GM18498 (cell line): Measurements from ENCODE around the gene CEP131.

Experiments used
- ATAC-seq: cut with Tn5 transposase; IDR thresholded peaks from one replicate; pipeline ENCODE4 v1.9.1; 2021; ENCODE audit warnings: mild to moderate bottlenecking, moderate library complexity; ENCODE audit not compliant: unreplicated experiment

The CEP131 gene

GRCh38 chr17:81203136-81203535, 19.6 kb downstream of the CEP131 start:
- ATAC-seq: no peak

GRCh38 chr17:81202318-81202717, 20.4 kb downstream of the CEP131 start:
- ATAC-seq: no peak

- ATAC-seq: no peak
Measured at GRCh38 chr17:81200695-81201580, 21.8 kb downstream of the CEP131 start.

- no peak for ATAC-seq
Measured at GRCh38 chr17:81200201-81200600, 22.6 kb downstream of the CEP131 start.

- ATAC-seq: no peak
Measured at GRCh38 chr17:81199482-81199830, 23.3 kb downstream of the CEP131 start.

- ATAC-seq: no peak
Measured at GRCh38 chr17:81198826-81199481, 23.8 kb downstream of the CEP131 start.

GRCh38 chr17:81197831-81198490, 24.8 kb downstream of the CEP131 start:
- ATAC-seq: no peak

- ATAC-seq: no peak
Measured at GRCh38 chr17:81197409-81197795, 25.4 kb downstream of the CEP131 start.

- ATAC-seq: no peak
Measured at GRCh38 chr17:81196505-81197408, 26.0 kb downstream of the CEP131 start.

GRCh38 chr17:81195941-81196495, 26.7 kb downstream of the CEP131 start:
- no peak for ATAC-seq

GRCh38 chr17:81194941-81195901, 27.5 kb downstream of the CEP131 start:
- no peak for ATAC-seq

GRCh38 chr17:81194225-81194760, 28.5 kb downstream of the CEP131 start:
- ATAC-seq: no peak

GRCh38 chr17:81193470-81194224, 29.1 kb downstream of the CEP131 start:
- no peak for ATAC-seq

GRCh38 chr17:81193051-81193410, 29.7 kb downstream of the CEP131 start:
- ATAC-seq: no peak

- no peak for ATAC-seq
Measured at GRCh38 chr17:81192386-81193050, 30.2 kb downstream of the CEP131 start.

GRCh38 chr17:81191646-81192045, 31.1 kb downstream of the CEP131 start:
- ATAC-seq: no peak

GRCh38 chr17:81191116-81191515, 31.6 kb downstream of the CEP131 start:
- ATAC-seq: no peak

- ATAC-seq: no peak
Measured at GRCh38 chr17:81190591-81190990, 32.2 kb downstream of the CEP131 start.
